Endothelial cell of umbilical vein (primary cell): ENCODE data around the gene RPS23. TPM values are rescaled to one million over a fixed set of nuclear protein-coding genes. Genes with fewer than 3 reads are reported as not detected.

Source experiments
- BruUV-seq: library from RNA; stranded (reverse); fragments of 400-500 nt; replicated peaks from 2 replicates; lab custom pipeline; 2021; lab: Mats Ljungman, UMichigan
- CTCF ChIA-PET: fragments of 300-600, 350-600 bp; sonication (Branson Sonifier 250); formaldehyde crosslinking; loops from one replicate; lab custom pipeline; 2021; ENCODE audit warnings: antibody characterized with exemption, inconsistent platforms; lab: Charles Lee
- POLR2A ChIA-PET: fragments of 300-600, 350-600 bp; sonication (Branson Sonifier 250); formaldehyde crosslinking; loops from one replicate; lab custom pipeline; 2021; ENCODE audit warnings: antibody characterized with exemption, inconsistent platforms; lab: Charles Lee
- DNase-seq: peaks from one replicate; pipeline ENCODE4 v3.0.0-alpha.2; 2011; ENCODE audit warnings: low read depth, low spot score
- FAIRE-seq: peaks from 2 replicates; lab custom pipeline; 2011; peaks lifted over from hg19 to GRCh38; lab: Jason Lieb, UNC
- H2AFZ ChIP-seq: 2 replicates; pipeline ENCODE4 v1.6.0; 2012; ENCODE audit warnings: low read depth, low read length, control low read depth, inconsistent platforms
- H3K27ac ChIP-seq: 2 replicates; pipeline ENCODE4 v1.5.1; 2011; ENCODE audit warnings: low read depth, mild to moderate bottlenecking, control low read depth, low read length, moderate library complexity; ENCODE audit not compliant: insufficient read depth
- H3K27me3 ChIP-seq, 2 experiments: 2 replicates each; pipeline versions ENCODE4 v1.6.0 to v1.6.1; 2011; ENCODE audit warnings: low read length in 2 of 2, mixed read lengths in 1 of 2; ENCODE audit not compliant: control insufficient read depth in 2 of 2, insufficient read depth in 2 of 2
- H3K36me3 ChIP-seq, 2 experiments: 2 replicates in 1 of 2; 3 replicates in 1 of 2; pipeline ENCODE4 v1.5.1; 2011; ENCODE audit warnings: low read length in 2 of 2, mild to moderate bottlenecking in 1 of 2, moderate library complexity in 1 of 2; ENCODE audit not compliant: control insufficient read depth in 2 of 2, insufficient read depth in 2 of 2; ENCODE audit errors: extremely low read depth in 1 of 2
- H3K4me1 ChIP-seq: 3 replicates; pipeline ENCODE4 v1.5.1; 2011; ENCODE audit warnings: mild to moderate bottlenecking, low read length; ENCODE audit not compliant: control insufficient read depth, insufficient read depth; ENCODE audit errors: extremely low read depth
- H3K4me2 ChIP-seq: 2 replicates; pipeline ENCODE4 v1.6.1; 2011; ENCODE audit warnings: low read length, control low read depth, mixed read lengths; ENCODE audit not compliant: insufficient read depth
- H3K4me3 ChIP-seq, 3 experiments: fragments of 200-600 bp in 1 of 3; sonication (generic), shearing (Covaris generic) in 1 of 3; replicated peaks in 1 of 3; 2 replicates each; pipeline ENCODE4 v1.5.1; 2011 to 2016; ENCODE audit warnings: control low read depth in 3 of 3, low read length in 3 of 3, mild to moderate bottlenecking in 2 of 3, inconsistent platforms in 1 of 3, low read depth in 1 of 3, moderate library complexity in 1 of 3; ENCODE audit not compliant: insufficient read depth in 1 of 3
- H3K79me2 ChIP-seq: 2 replicates; pipeline ENCODE4 v1.6.0; 2012; ENCODE audit warnings: low read length, inconsistent platforms; ENCODE audit not compliant: control insufficient read depth, insufficient read depth
- H3K9ac ChIP-seq: replicated peaks from 2 replicates; pipeline ENCODE3; 2011; ENCODE audit warnings: low read length, control low read depth; ENCODE audit not compliant: insufficient read depth; ENCODE audit errors: extremely low read depth
- H3K9me1 ChIP-seq: replicated peaks from 3 replicates; pipeline ENCODE4 v1.6.0; 2011; ENCODE audit warnings: mild to moderate bottlenecking, low read length; ENCODE audit not compliant: control insufficient read depth, insufficient read depth; ENCODE audit errors: extremely low read depth
- H3K9me3 ChIP-seq: replicated peaks from 2 replicates; pipeline ENCODE4 v1.5.1; 2012; ENCODE audit warnings: low read length, inconsistent platforms; ENCODE audit not compliant: control insufficient read depth, insufficient read depth
- H4K20me1 ChIP-seq: replicated peaks from 2 replicates; pipeline ENCODE3; 2011; ENCODE audit warnings: mild to moderate bottlenecking, low read length; ENCODE audit not compliant: control insufficient read depth, insufficient read depth; ENCODE audit errors: extremely low read depth
- EZH2 ChIP-seq: IDR thresholded peaks from 2 replicates; pipeline ENCODE4 v1.6.1; 2012; ENCODE audit warnings: borderline replicate concordance, low read depth, mild to moderate bottlenecking, moderate library complexity, low read length, inconsistent platforms; ENCODE audit not compliant: severe bottlenecking
- FOS ChIP-seq: IDR thresholded peaks from 2 replicates; pipeline ENCODE4 v1.6.1; 2011; ENCODE audit warnings: mild to moderate bottlenecking, low read length, moderate library complexity, borderline replicate concordance; ENCODE audit not compliant: insufficient read depth
- GATA2 ChIP-seq: IDR thresholded peaks from 2 replicates; pipeline ENCODE4 v1.7.0; 2011; ENCODE audit warnings: low read depth, mild to moderate bottlenecking, moderate library complexity, mixed read lengths, low read length; ENCODE audit not compliant: insufficient read length, insufficient read depth
- JUN ChIP-seq: IDR thresholded peaks from 2 replicates; pipeline ENCODE4 v1.6.1; 2011; ENCODE audit warnings: borderline replicate concordance, low read depth; ENCODE audit not compliant: insufficient read length, insufficient read depth
- MYC ChIP-seq: IDR thresholded peaks from one replicate; pipeline ENCODE4 v1.6.1; 2011; ENCODE audit warnings: mild to moderate bottlenecking, low read depth, low read length
- POLR2A ChIP-seq: IDR thresholded peaks from 2 replicates; pipeline ENCODE4 v1.6.1; 2012; ENCODE audit warnings: low read depth, mild to moderate bottlenecking, control low read depth, low read length
- POLR2AphosphoS5 ChIP-seq: IDR thresholded peaks from 2 replicates; pipeline ENCODE4 v1.6.1; 2012; ENCODE audit warnings: low read depth, mild to moderate bottlenecking, control low read depth, low read length, moderate library complexity; ENCODE audit not compliant: insufficient read depth
- dilution Hi-C: fragments of 300-500 bp; cut with MboI; formaldehyde crosslinking; loops from one replicate; pipeline ENCODE4 v1.15.0; 2019; ENCODE audit warnings: low sequenced_read_pairs; ENCODE audit not compliant: extremely low pct_ligation_motif_present
- intact Hi-C: fragments of 100-400 bp; cut with micrococcal nuclease; formaldehyde crosslinking; loops from one replicate; pipeline ENCODE4 v1.10.0; 2022
- polyA plus RNA-seq, 4 experiments: library from polyadenylated mRNA; depleted of rRNA in 3 of 4; stranded (reverse) in 3 of 4; unstranded in 1 of 4; fragments of >200 nt; gene quantifications; 2 replicates each; pipeline versions ENCODE4 v1.2.1 to v1.2.3, GENCODE V29; 2011 to 2012; ENCODE audit warnings: missing spikeins in 1 of 4
- total RNA-seq: library from RNA; stranded (reverse); gene quantifications from 2 replicates; pipeline ENCODE4 v1.2.3, GENCODE V29; 2021
- TF ChIP-seq, protein P1 (sequence below): IDR thresholded peaks from 2 replicates; pipeline ENCODE4 v1.6.1; 2011; ENCODE audit not compliant: insufficient read depth, insufficient read length
- TF ChIP-seq, protein P2 (sequence below), 2 donors: IDR thresholded peaks; 1 replicate in 1 of 2; 2 replicates in 1 of 2; pipeline ENCODE4 v1.5.1; 2011; ENCODE audit warnings: low read length in 2 of 2, mild to moderate bottlenecking in 2 of 2, moderate library complexity in 2 of 2, control low read depth in 1 of 2, inconsistent platforms in 1 of 2, low read depth in 1 of 2; ENCODE audit not compliant: insufficient read depth in 1 of 2; ENCODE audit errors: extremely low read depth in 1 of 2

RPS23 gene
- total and polyA plus RNA-seq, 2 donors (not counting 3 experiments of a cell fraction or from before 2014, with no cell fraction given) = 2,037 to 3,265 TPM

- TF ChIP-seq FOS (no peak), MYC (no peak), EZH2 (no peak), POLR2AphosphoS5 (no peak), POLR2A (no peak), JUN (no peak), GATA2 (no peak)
- TF ChIP-seq, protein P1, sequence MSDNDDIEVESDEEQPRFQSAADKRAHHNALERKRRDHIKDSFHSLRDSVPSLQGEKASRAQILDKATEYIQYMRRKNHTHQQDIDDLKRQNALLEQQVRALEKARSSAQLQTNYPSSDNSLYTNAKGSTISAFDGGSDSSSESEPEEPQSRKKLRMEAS = no peak
- TF ChIP-seq, protein P2, sequence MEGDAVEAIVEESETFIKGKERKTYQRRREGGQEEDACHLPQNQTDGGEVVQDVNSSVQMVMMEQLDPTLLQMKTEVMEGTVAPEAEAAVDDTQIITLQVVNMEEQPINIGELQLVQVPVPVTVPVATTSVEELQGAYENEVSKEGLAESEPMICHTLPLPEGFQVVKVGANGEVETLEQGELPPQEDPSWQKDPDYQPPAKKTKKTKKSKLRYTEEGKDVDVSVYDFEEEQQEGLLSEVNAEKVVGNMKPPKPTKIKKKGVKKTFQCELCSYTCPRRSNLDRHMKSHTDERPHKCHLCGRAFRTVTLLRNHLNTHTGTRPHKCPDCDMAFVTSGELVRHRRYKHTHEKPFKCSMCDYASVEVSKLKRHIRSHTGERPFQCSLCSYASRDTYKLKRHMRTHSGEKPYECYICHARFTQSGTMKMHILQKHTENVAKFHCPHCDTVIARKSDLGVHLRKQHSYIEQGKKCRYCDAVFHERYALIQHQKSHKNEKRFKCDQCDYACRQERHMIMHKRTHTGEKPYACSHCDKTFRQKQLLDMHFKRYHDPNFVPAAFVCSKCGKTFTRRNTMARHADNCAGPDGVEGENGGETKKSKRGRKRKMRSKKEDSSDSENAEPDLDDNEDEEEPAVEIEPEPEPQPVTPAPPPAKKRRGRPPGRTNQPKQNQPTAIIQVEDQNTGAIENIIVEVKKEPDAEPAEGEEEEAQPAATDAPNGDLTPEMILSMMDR (IDR thresholded peaks at IDR 0.05; ENCODE audit: extremely low read depth in 1 of 2, insufficient read depth in 1 of 2, low read depth in 1 of 2, low read length in 2 of 2) = no peak
- H3K4me3 ChIP-seq = no peak overlapping the region
- no peak overlapping the region for H3K4me2 ChIP-seq
- no peaks in the 10 kb centered on the region for H3K36me3 ChIP-seq
- H3K9ac ChIP-seq = no peak overlapping the region
- H4K20me1 ChIP-seq = no peaks in the 10 kb centered on the region
- no peak overlapping the region for H3K27ac ChIP-seq
- H3K4me1 ChIP-seq = no peaks in the 10 kb centered on the region
- ChIA-PET CTCF (interaction anchor here (0.6 to 2.0 kb wide), 3 partner anchors 9 to 203 kb away, joined by 3 to 6 read pairs (median 4); no protein-coding TSS in a partner anchor), POLR2A (no interaction called here)
- no peak for FAIRE-seq
- no peak for DNase-seq
- BruUV-seq = no TSS peak
- no peaks in the 10 kb centered on the region for H3K9me3 ChIP-seq
- intact Hi-C loops = no loop called here
- H3K9me1 ChIP-seq = no peaks in the 10 kb centered on the region
- H2AFZ ChIP-seq = no peak overlapping the region
- H3K79me2 ChIP-seq = no peaks in the 10 kb centered on the region
- H3K27me3 ChIP-seq = peaks cover 0 to 6% of the 10 kb centered on the region in 2 experiments
- dilution Hi-C loops = no loop called here
These were observed 20.5 kb upstream of the RPS23 start for GRCh38 chr5:82298668-82299067.
